Thyroid gland (tissue), 4 donors: Measurements from ENCODE around the gene SRGAP1. TPM values are rescaled to one million over a fixed set of nuclear protein-coding genes. Genes with fewer than 3 reads are reported as not detected.
A peak's percentile ranks its signal among the peaks of the same experiment; 100 is the strongest.

Experiments used
- DNase-seq, 2 donors: peaks; one replicate each; pipeline ENCODE4 v3.0.0-alpha.2; 2019
- H3K27ac ChIP-seq, 3 donors: fragments of 200-600 bp; sonication (generic); 1 replicate in 2 of 3; 2 replicates in 1 of 3; pipeline ENCODE4 v1.5.1; 2016 to 2019; ENCODE audit warnings: mild to moderate bottlenecking in 1 of 3, moderate library complexity in 1 of 3
- H3K27me3 ChIP-seq: fragments of 200-600 bp; sonication (generic); one replicate; pipeline ENCODE4 v1.5.1; 2019
- H3K36me3 ChIP-seq, 2 donors: fragments of 200-600 bp; sonication (generic); one replicate each; pipeline ENCODE4 v1.5.1; 2016 to 2019
- H3K4me1 ChIP-seq, 2 donors: fragments of 200-600 bp; sonication (generic); one replicate each; pipeline ENCODE4 v1.5.1; 2017 to 2019
- H3K4me3 ChIP-seq, 3 donors: fragments of 200-600 bp; sonication (generic); replicated peaks in 1 of 3; 1 replicate in 2 of 3; 2 replicates in 1 of 3; pipeline ENCODE4 v1.5.1; 2016; ENCODE audit warnings: mild to moderate bottlenecking in 1 of 3
- H3K9me3 ChIP-seq: fragments of 200-600 bp; sonication (generic); one replicate; pipeline ENCODE4 v1.5.1; 2017
- POLR2A ChIP-seq, 2 donors: fragments of 450-650 bp; IDR thresholded peaks; one replicate each; pipeline ENCODE4 v1.6.1; 2017; ENCODE audit warnings: antibody characterized with exemption in 2 of 2, mild to moderate bottlenecking in 2 of 2, moderate library complexity in 1 of 2
- WGBS, 2 donors: methylation state at CpG; one replicate each; pipeline ENCODE4 v1.1.5; 2017; 5-methylcytosine and 5-hydroxymethylcytosine counted together
- intact Hi-C: fragments of 100-400 bp; cut with DNase I; formaldehyde crosslinking; loops from one replicate; pipeline ENCODE4 v1.15.1; 2023
- total RNA-seq, 4 donors: library from RNA; depleted of rRNA; stranded (reverse); fragments of >200 nt; gene quantifications; one replicate each; pipeline ENCODE4 v1.2.3, GENCODE V29; 2016
- TF ChIP-seq, protein P1 (sequence below), 6 experiments: fragments of 200-600 bp in 3 of 6; fragments of 450-650 bp in 3 of 6; sonication (generic) in 3 of 6; IDR thresholded peaks; one replicate each; pipeline ENCODE4 v1.5.1; 2016 to 2019; ENCODE audit warnings: antibody characterized with exemption in 6 of 6, mild to moderate bottlenecking in 2 of 6, inconsistent platforms in 1 of 6, moderate library complexity in 1 of 6

SRGAP1 gene
- total RNA-seq, 4 donors from 2014 or later, result 14.1 to 26.3 (median 20.9) TPM

DNA sequence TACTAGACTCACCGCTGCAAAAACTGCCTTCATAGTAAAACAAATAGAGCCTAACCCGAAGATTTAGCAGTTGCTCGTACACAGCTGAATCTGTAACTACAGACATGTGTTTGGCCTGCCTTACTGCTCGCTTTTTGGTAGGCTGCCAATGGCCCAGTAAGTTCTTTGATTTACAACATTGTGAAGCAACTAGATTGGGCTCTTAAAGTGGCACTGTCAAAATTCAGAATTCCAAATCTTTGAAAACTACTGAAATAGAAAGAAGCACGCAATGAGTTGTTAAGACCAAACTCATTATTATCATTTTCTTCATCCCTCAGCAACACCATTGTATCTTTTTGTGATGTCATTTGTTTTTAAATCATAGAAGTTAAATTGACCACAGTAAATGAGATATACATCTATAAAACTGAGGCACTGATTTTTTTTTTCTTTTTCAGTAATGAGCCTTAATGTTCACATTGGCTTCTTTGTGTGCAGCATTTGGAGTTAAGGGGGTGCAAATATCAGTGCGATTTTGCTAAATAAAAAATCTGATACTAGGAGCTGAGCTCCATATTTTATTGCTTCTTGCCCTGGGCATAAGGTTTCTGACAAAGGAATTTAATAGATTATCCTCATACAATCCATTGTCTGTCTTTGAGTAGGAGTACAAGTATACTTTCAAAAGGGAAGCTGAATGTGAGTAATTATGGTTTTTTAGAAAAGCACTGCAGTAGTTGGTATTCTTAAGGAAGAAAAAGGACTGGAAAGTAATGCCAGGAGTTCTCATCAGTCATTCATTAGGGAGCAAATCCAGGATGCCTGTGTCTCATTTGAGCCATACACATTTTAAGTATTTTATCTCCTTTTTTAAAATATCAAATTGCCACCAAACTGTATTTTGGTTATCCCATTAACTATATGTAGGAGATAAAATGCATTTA lies 239.0 kb downstream of the SRGAP1 start:
- no peaks in the 10 kb centered on the region for H3K27me3 ChIP-seq
- no peak overlapping the region for H3K4me3 ChIP-seq
- DNase-seq, result peak; percentile 92 to 94
- peaks cover 48 to 53% of the 10 kb centered on the region in 2 donors for H3K4me1 ChIP-seq
- H3K36me3 ChIP-seq, result no peaks in the 10 kb centered on the region
- 21 to 43% methylated on average over 6 of the region's 6 CpGs for WGBS, 2 donors
- peak overlapping the region; percentile 87 to 91 (median 88) for H3K27ac ChIP-seq
- TF ChIP-seq, protein P1, sequence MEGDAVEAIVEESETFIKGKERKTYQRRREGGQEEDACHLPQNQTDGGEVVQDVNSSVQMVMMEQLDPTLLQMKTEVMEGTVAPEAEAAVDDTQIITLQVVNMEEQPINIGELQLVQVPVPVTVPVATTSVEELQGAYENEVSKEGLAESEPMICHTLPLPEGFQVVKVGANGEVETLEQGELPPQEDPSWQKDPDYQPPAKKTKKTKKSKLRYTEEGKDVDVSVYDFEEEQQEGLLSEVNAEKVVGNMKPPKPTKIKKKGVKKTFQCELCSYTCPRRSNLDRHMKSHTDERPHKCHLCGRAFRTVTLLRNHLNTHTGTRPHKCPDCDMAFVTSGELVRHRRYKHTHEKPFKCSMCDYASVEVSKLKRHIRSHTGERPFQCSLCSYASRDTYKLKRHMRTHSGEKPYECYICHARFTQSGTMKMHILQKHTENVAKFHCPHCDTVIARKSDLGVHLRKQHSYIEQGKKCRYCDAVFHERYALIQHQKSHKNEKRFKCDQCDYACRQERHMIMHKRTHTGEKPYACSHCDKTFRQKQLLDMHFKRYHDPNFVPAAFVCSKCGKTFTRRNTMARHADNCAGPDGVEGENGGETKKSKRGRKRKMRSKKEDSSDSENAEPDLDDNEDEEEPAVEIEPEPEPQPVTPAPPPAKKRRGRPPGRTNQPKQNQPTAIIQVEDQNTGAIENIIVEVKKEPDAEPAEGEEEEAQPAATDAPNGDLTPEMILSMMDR (IDR thresholded peaks at IDR 0.05), result no peak
- TF ChIP-seq POLR2A (IDR thresholded peaks at IDR 0.05), result peak in 1 of 2 donors; percentile 23
- intact Hi-C loops, result loop anchor here (10.0 kb wide), 1 partner anchor 239 kb away; the partner anchor contains the start of gene SRGAP1
- H3K9me3 ChIP-seq, result no peaks in the 10 kb centered on the region

DNA sequence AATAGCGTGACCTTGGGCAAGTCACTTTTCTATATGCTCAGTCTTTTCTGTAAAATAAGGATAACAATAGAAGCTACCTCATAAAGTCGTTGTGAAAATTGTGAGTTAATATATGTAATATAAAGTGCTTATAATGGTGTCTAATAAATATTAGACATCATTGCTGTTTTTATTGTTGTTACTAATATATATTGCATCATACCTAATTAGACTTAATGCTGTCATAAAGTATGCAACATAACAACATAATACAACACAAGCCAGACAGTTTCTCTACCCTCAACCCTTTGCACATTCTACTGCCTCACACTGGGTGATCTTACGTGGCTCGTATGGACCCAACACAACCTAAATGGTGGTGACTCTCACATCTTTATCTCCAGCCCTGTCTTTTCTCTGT lies 240.7 kb downstream of the SRGAP1 start:
- H3K27ac ChIP-seq, result no peak overlapping the region
- 98 to 99% methylated on average over 4 of the region's 4 CpGs for WGBS, 2 donors
- H3K4me1 ChIP-seq, result peaks cover 55 to 61% of the 10 kb centered on the region in 2 donors
- no peak for DNase-seq
- no peaks in the 10 kb centered on the region for H3K27me3 ChIP-seq
- TF ChIP-seq, protein P1 (IDR thresholded peaks at IDR 0.05), result no peak
- TF ChIP-seq POLR2A (IDR thresholded peaks at IDR 0.05), result no peak
- intact Hi-C loops, result loop anchor here (10.0 kb wide), 1 partner anchor 240 kb away; the partner anchor contains the start of gene SRGAP1
- H3K36me3 ChIP-seq, result no peaks in the 10 kb centered on the region
- H3K9me3 ChIP-seq, result no peaks in the 10 kb centered on the region
- H3K4me3 ChIP-seq, result no peak overlapping the region

DNA sequence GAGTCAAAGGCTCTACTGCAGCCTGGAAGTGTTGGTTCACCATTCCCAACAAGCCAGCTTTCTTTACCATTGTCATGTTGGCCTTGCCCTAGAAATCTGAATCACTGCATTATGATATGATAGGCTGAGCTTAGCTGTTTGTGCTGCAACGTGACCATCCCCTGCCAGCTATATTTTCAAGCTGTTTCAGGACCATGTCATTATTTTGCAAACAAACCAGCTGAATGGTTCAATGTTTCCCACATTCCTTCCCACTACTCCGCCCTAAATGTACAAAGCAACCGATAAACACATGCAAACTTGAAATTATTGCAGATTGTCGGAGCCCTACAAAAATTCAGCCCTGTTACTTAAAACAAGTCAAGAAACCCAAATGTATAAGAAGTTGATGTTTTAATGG lies 241.5 kb downstream of the SRGAP1 start:
- intact Hi-C loops, result loop anchor here (10.0 kb wide), 1 partner anchor 241 kb away; the partner anchor contains the start of gene SRGAP1
- Histone ChIP-seq H3K36me3 (no peaks in the 10 kb centered on the region), H3K27me3 (no peaks in the 10 kb centered on the region), H3K4me3 (no peak overlapping the region), H3K27ac (no peak overlapping the region), H3K4me1 (peaks cover 46 to 56% of the 10 kb centered on the region in 2 donors), H3K9me3 (no peaks in the 10 kb centered on the region)
- WGBS, 2 donors, result 94 to 95% methylated on average over 4 of the region's 4 CpGs
- TF ChIP-seq, protein P1 (IDR thresholded peaks at IDR 0.05), result no peak
- no peak for TF ChIP-seq POLR2A (IDR thresholded peaks at IDR 0.05)
- DNase-seq, result no peak

DNA sequence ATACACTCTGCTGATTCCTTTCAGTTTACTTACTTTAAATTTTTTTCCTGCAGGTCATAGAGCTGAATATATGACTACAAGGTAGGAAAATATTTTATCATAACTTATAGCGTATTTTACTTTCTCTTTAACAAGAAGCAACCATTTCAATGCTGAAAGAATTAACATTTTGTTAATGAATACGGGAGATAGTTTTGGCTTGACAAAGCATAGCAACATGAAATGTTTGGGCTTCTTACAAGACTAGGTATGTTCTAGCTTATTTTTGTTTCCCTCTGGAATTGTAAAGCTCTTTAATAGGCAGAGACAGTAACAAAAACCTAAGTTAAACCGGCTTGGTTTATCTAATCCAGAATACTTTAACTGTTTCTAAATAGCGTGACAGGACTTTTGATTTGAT lies 242.4 kb downstream of the SRGAP1 start:
- Histone ChIP-seq H3K36me3 (no peaks in the 10 kb centered on the region), H3K4me3 (no peak overlapping the region), H3K27me3 (no peaks in the 10 kb centered on the region), H3K27ac (peak overlapping the region in 1 of 3 donors; percentile 95), H3K4me1 (peaks cover 37 to 46% of the 10 kb centered on the region in 2 donors), H3K9me3 (no peaks in the 10 kb centered on the region)
- WGBS, 2 donors, result 89 to 95% methylated on average over 4 of the region's 4 CpGs
- TF ChIP-seq, protein P1 (IDR thresholded peaks at IDR 0.05), result no peak
- no peak for TF ChIP-seq POLR2A (IDR thresholded peaks at IDR 0.05)
- DNase-seq, result no peak
- intact Hi-C loops, result loop anchor here (10.0 kb wide), 1 partner anchor 242 kb away; the partner anchor contains the start of gene SRGAP1

DNA sequence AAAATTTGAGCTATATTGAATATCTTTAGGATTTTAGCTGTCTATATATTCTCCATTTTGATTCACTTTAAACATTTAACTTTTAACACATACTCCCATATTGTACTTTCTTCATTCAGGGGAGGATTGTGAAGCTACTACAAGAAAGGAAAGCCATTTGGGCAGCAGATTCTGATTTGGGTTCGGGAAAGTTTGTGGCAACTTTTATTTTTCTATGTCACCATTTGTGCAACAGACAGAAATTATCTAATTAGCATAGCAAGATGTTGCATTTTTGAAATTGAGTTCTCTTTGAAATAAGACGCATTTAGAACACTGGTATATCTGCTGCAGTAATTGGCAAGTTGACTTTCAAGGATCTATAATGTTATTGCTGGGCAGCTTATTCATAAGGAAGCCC lies 243.3 kb downstream of the SRGAP1 start:
- Histone ChIP-seq H3K4me1 (peaks cover 29 to 38% of the 10 kb centered on the region in 2 donors), H3K27me3 (no peaks in the 10 kb centered on the region), H3K27ac (peak overlapping the region; percentile 93 to 95 (median 95)), H3K4me3 (no peak overlapping the region), H3K36me3 (no peaks in the 10 kb centered on the region), H3K9me3 (no peaks in the 10 kb centered on the region)
- no peak for TF ChIP-seq POLR2A (IDR thresholded peaks at IDR 0.05)
- TF ChIP-seq, protein P1 (IDR thresholded peaks at IDR 0.05), result no peak
- DNase-seq, result no peak
- WGBS, 2 donors, result 79 to 93% methylated on average over 2 of the region's 2 CpGs
- intact Hi-C loops, result loop anchor here (10.0 kb wide), 1 partner anchor 243 kb away; the partner anchor contains the start of gene SRGAP1
